ENCODE results near the gene NCOA5.

DNA sequence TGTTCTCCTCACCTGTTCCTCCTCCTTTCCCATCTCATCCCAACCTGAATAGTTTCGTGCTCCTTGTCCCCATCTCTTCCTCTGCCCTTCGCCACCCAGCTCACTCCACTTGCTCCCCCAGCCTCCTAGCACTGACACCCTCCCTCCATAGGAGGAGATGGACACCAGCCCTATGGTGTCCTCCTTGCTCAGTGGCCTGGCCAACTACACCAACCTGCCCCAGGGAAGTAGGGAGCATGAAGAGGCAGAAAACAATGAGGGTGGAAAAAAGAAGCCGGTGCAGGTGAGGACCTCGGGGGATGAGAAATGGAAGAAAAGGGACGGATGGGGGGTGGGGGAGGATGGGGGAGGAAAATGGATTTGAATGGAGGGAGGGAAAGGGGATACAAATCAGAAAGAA, 54.5 kb downstream of the NCOA5 start:
- no peak for TF ChIP-seq CTCF (IDR thresholded peaks at IDR 0.05 in 2 of 3, conservative IDR thresholded peaks at IDR 0.05 in 1 of 3; ENCODE audit: control insufficient read depth in 2 of 3, extremely low read depth in 1 of 3, insufficient read depth in 1 of 3, low read depth in 3 of 3, low read length in 3 of 3)
- TF ChIP-seq, protein P1, sequence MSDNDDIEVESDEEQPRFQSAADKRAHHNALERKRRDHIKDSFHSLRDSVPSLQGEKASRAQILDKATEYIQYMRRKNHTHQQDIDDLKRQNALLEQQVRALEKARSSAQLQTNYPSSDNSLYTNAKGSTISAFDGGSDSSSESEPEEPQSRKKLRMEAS (IDR thresholded peaks at IDR 0.05; ENCODE audit: low read depth, low read length), result no peak
- TF ChIP-seq ZBED1 (IDR thresholded peaks at IDR 0.05; ENCODE audit: borderline replicate concordance), result no peak
- TF ChIP-seq FOXM1 (IDR thresholded peaks at IDR 0.05; ENCODE audit: low read depth, low read length), result no peak
- no peak for TF ChIP-seq CREB1 (IDR thresholded peaks at IDR 0.05; ENCODE audit: low read depth)
- TF ChIP-seq KDM1A (IDR thresholded peaks at IDR 0.05; ENCODE audit: borderline replicate concordance), result no peak
- no peak for TF ChIP-seq GABPA (IDR thresholded peaks at IDR 0.05; ENCODE audit: low read depth)
- TF ChIP-seq REST (IDR thresholded peaks at IDR 0.05; ENCODE audit: low read depth, low read length), result no peak
- TF ChIP-seq ZNF592 (IDR thresholded peaks at IDR 0.05), result no peak

Measured in GM12878 (cell line).